IMR-90 (cell line): ENCODE measurements around the gene HDAC8. TPM values are rescaled to one million over a fixed set of nuclear protein-coding genes. Genes with fewer than 3 reads are reported as not detected.

ENCODE experiments used
- ATAC-seq: fragments of 200-7000 bp; cut with Tn5 transposase; 2 replicates; pipeline ENCODE4 v1.9.1; 2020; ENCODE audit warnings: low read depth, mild to moderate bottlenecking, moderate library complexity
- BruUV-seq: library from RNA; stranded (reverse); fragments of 400-500 nt; replicated peaks from 2 replicates; lab custom pipeline; 2021; lab: Mats Ljungman, UMichigan
- CTCF ChIA-PET: fragments of 300-600 bp; formaldehyde crosslinking; extraction: SDS; loops from one replicate; lab custom pipeline; 2021; ENCODE audit warnings: antibody characterized with exemption; lab: Yijun Ruan, JAX
- POLR2A ChIA-PET: fragments of 300-600 bp; sonication (Branson Sonifier 250); formaldehyde crosslinking; loops from one replicate; lab custom pipeline; 2022; ENCODE audit warnings: antibody characterized with exemption; ENCODE audit not compliant: unreplicated experiment; lab: Charles Lee
- DNase-seq: peaks from one replicate; pipeline ENCODE4 v3.0.0; 2013
- H2AFZ ChIP-seq: replicated peaks from 2 replicates; pipeline ENCODE3; 2013; ENCODE audit warnings: low read length, mild to moderate bottlenecking; ENCODE audit not compliant: poor library complexity
- H2AK5ac ChIP-seq: 2 replicates; pipeline ENCODE4 v1.6.1; 2013; ENCODE audit warnings: low read depth, low read length, inconsistent platforms
- H2AK9ac ChIP-seq: replicated peaks from 2 replicates; pipeline ENCODE3; 2013; ENCODE audit warnings: mild to moderate bottlenecking, low read depth, low read length, moderate library complexity; ENCODE audit not compliant: poor library complexity
- H2BK120ac ChIP-seq: 2 replicates; pipeline ENCODE4 v1.6.1; 2013; ENCODE audit warnings: low read depth, low read length, inconsistent platforms
- H2BK15ac ChIP-seq: 3 replicates; pipeline ENCODE4 v1.6.1; 2013; ENCODE audit warnings: low read depth, low read length, inconsistent platforms
- H2BK20ac ChIP-seq: 2 replicates; pipeline ENCODE4 v1.6.1; 2013; ENCODE audit warnings: low read depth, mild to moderate bottlenecking, inconsistent platforms, low read length, moderate library complexity
- H2BK5ac ChIP-seq: 2 replicates; pipeline ENCODE4 v1.6.1; 2013; ENCODE audit warnings: mild to moderate bottlenecking, low read depth, low read length, inconsistent platforms; ENCODE audit not compliant: poor library complexity, severe bottlenecking
- H3K14ac ChIP-seq: replicated peaks from 2 replicates; pipeline ENCODE4 v1.6.1; 2013; ENCODE audit warnings: low read depth, low read length, inconsistent platforms
- H3K18ac ChIP-seq: 2 replicates; pipeline ENCODE4 v1.6.1; 2013; ENCODE audit warnings: low read depth, low read length, control low read depth
- H3K23ac ChIP-seq: 2 replicates; pipeline ENCODE4 v1.6.1; 2013; ENCODE audit warnings: low read depth, low read length, inconsistent platforms
- H3K27ac ChIP-seq: 2 replicates; pipeline ENCODE4 v1.5.1; 2013; ENCODE audit warnings: mild to moderate bottlenecking, control low read depth, low read length; ENCODE audit not compliant: insufficient read depth
- H3K27me3 ChIP-seq: 2 replicates; pipeline ENCODE4 v1.6.1; 2013; ENCODE audit warnings: low read length; ENCODE audit not compliant: control insufficient read depth, insufficient read depth
- H3K36me3 ChIP-seq: 2 replicates; pipeline ENCODE4 v1.6.1; 2013; ENCODE audit warnings: low read length, mixed read lengths; ENCODE audit not compliant: control insufficient read depth, insufficient read depth
- H3K4ac ChIP-seq: 2 replicates; pipeline ENCODE4 v1.6.1; 2013; ENCODE audit warnings: low read depth, low read length, inconsistent platforms
- H3K4me1 ChIP-seq: 2 replicates; pipeline ENCODE4 v1.6.1; 2013; ENCODE audit warnings: low read length, mixed read lengths; ENCODE audit not compliant: control insufficient read depth, insufficient read depth
- H3K4me2 ChIP-seq: 2 replicates; pipeline ENCODE4 v1.6.1; 2013; ENCODE audit warnings: low read depth, mild to moderate bottlenecking, control low read depth, low read length, moderate library complexity
- H3K4me3 ChIP-seq: 2 replicates; pipeline ENCODE4 v1.5.1; 2013; ENCODE audit warnings: low read depth, mild to moderate bottlenecking, control low read depth, low read length, moderate library complexity; ENCODE audit not compliant: insufficient read depth
- H3K56ac ChIP-seq: 2 replicates; pipeline ENCODE4 v1.6.1; 2013; ENCODE audit warnings: low read length, inconsistent platforms; ENCODE audit not compliant: insufficient read depth; ENCODE audit errors: extremely low read depth
- H3K79me1 ChIP-seq, 2 experiments: 2 replicates each; pipeline ENCODE4 v1.6.1; 2013; ENCODE audit warnings: low read length in 2 of 2, inconsistent platforms in 1 of 2, low read depth in 1 of 2
- H3K9ac ChIP-seq: 2 replicates; pipeline ENCODE4 v1.6.1; 2013; ENCODE audit warnings: low read depth, low read length, control low read depth
- H3K9me1 ChIP-seq: 2 replicates; pipeline ENCODE4 v1.6.1; 2013; ENCODE audit warnings: low read length, inconsistent platforms; ENCODE audit not compliant: insufficient read depth
- H3K9me3 ChIP-seq: 2 replicates; pipeline ENCODE4 v1.6.1; 2013; ENCODE audit warnings: low read length; ENCODE audit not compliant: control insufficient read depth, insufficient read depth
- H4K20me1 ChIP-seq: 2 replicates; pipeline ENCODE4 v1.6.1; 2013; ENCODE audit warnings: low read length, inconsistent platforms; ENCODE audit not compliant: insufficient read depth
- H4K5ac ChIP-seq: 2 replicates; pipeline ENCODE4 v1.6.1; 2013; ENCODE audit warnings: mild to moderate bottlenecking, low read depth, low read length, control low read depth
- H4K8ac ChIP-seq, 2 experiments: 2 replicates each; pipeline ENCODE4 v1.6.1; 2013; ENCODE audit warnings: low read depth in 2 of 2, low read length in 2 of 2, control low read depth in 1 of 2, inconsistent platforms in 1 of 2
- H4K91ac ChIP-seq: 2 replicates; pipeline ENCODE4 v1.6.1; 2013; ENCODE audit warnings: low read depth, low read length, inconsistent platforms; ENCODE audit not compliant: insufficient read depth
- POLR2A ChIP-seq: IDR thresholded peaks from 2 replicates; pipeline ENCODE4 v1.6.1; 2012; ENCODE audit warnings: mild to moderate bottlenecking, low read depth, low read length
- WGBS, 2 experiments: methylation state at CpG; one replicate each; pipeline versions ENCODE4 v1.1.5 to v1.1.7; 2013; ENCODE audit warnings: missing lambda C conversion rate in 2 of 2; ENCODE audit not compliant: insufficient read length in 1 of 2; ENCODE audit errors: extremely low coverage in 2 of 2; 5-methylcytosine and 5-hydroxymethylcytosine counted together
- dilution Hi-C: fragments of 300-500 bp; cut with HindIII; formaldehyde crosslinking; loops from one replicate; pipeline ENCODE4 v1.14.3; 2018; ENCODE audit warnings: low sequenced_read_pairs; ENCODE audit not compliant: unreplicated experiment
- in situ Hi-C: fragments of 300-500 bp; cut with MboI; formaldehyde crosslinking; loops from 3 replicates; pipeline ENCODE4 v1.14.3; 2019; ENCODE audit warnings: low sequenced_read_pairs, inconsistent platforms, mixed read lengths
- intact Hi-C: fragments of 100-400 bp; cut with micrococcal nuclease; formaldehyde crosslinking; loops from 2 replicates; pipeline ENCODE4 v1.10.0; 2022
- polyA plus RNA-seq, 3 experiments: library from polyadenylated mRNA; depleted of rRNA; stranded (reverse); fragments of >200 nt; gene quantifications; 2 replicates each; pipeline ENCODE4 v1.2.3, GENCODE V29; 2012; ENCODE audit warnings: low replicate concordance in 1 of 3
- total RNA-seq: library from RNA; depleted of rRNA; stranded (reverse); fragments of >200 nt; gene quantifications from 2 replicates; pipeline ENCODE4 v1.2.3, GENCODE V29; 2012

The HDAC8 gene
- total and polyA plus RNA-seq, 2 of the 4 experiments (the other 2 are of a cell fraction) = 16.1 to 28.5 TPM

DNA sequence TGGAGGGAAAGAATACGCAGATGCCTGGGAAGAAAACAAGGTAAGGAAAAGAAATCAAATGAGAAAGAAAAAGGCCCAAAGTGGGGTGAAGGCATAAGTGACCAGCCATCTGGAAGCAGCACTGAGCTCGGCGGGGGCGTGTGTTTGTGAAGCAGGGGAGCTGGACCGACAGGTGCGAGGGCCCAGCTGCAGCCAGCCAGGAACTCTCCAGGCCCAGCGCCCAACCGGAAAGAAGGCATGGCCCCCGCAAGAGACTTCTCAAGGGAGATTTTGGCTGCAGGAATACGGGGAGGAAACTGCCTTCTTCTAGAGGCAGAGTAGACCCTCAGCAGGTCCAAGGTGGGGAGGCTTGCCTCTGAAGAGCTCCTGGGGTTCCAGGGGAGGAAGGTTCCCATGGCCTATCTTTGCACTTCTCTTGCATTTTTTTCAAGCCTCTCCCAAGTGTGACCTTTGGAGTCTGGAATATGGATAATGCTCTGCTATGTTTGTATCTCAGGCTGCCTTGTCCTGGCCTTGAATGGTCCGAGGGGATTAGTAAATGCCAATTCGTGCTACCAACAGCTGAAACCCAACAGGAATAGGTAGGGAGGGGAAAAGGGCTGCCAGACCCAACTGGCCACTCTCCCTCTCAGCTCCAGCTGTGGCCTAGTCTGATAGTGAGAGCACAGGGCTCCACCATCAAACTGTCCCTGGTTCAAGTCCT, 256.1 kb downstream of the HDAC8 start:
- WGBS, 2 experiments = 32% methylated on average over 3 of the region's 12 CpGs; no CpG with 5 or more reads in 1 of the 2 experiments
- H3K4ac ChIP-seq = no peak overlapping the region
- intact Hi-C loops = no loop called here

More for the DNA sequence above, 256.1 kb downstream of the HDAC8 start:
- Histone ChIP-seq H3K27me3 (peaks cover 51% of the 10 kb centered on the region), H2AK5ac (no peak overlapping the region), H3K27ac (no peak overlapping the region), H3K56ac (no peak overlapping the region), H3K9ac (no peak overlapping the region), H3K18ac (no peak overlapping the region), H3K36me3 (no peaks in the 10 kb centered on the region), H2BK120ac (no peak overlapping the region), H3K9me1 (no peaks in the 10 kb centered on the region), H3K4me1 (no peaks in the 10 kb centered on the region), H2AK9ac (no peak overlapping the region), H4K8ac (no peak overlapping the region), H3K23ac (no peak overlapping the region), H2AFZ (no peak overlapping the region), H3K14ac (no peak overlapping the region), H4K91ac (no peak overlapping the region), H3K4me2 (no peak overlapping the region), H2BK20ac (no peak overlapping the region), H3K4me3 (no peak overlapping the region), H4K5ac (no peak overlapping the region), H2BK15ac (no peak overlapping the region), H3K79me1 (no peaks in the 10 kb centered on the region), H3K9me3 (no peaks in the 10 kb centered on the region), H2BK5ac (no peak overlapping the region), H4K20me1 (no peaks in the 10 kb centered on the region)
- POLR2A ChIA-PET = no interaction called here
- dilution Hi-C loops = no loop called here
- BruUV-seq = no TSS peak
- no peak for DNase-seq
- CTCF ChIA-PET = no interaction called here
- in situ Hi-C loops = no loop called here
- no peak for ATAC-seq
- TF ChIP-seq POLR2A = no peak
